Measurements from ENCODE around the gene ZNF200.
"Not testable (repeated sequence)": the region's sequence is repeated elsewhere in the genome, so short reads cannot be mapped to it uniquely, and the experiment has no call there.

Gene ZNF200

GRCh38 chr16:3212006-3212405 is 23.0 kb downstream of the ZNF200 start:
- no peak for FAIRE-seq
- DNase-seq (ENCODE audit: insufficient read length, low spot score): no peak
- TF ChIP-seq CTCF (IDR thresholded peaks at IDR 0.05; ENCODE audit: insufficient read depth, missing control alignments): no peak

GRCh38 chr16:3207086-3207953 is 27.6 kb downstream of the ZNF200 start:
- TF ChIP-seq CTCF (IDR thresholded peaks at IDR 0.05; ENCODE audit: insufficient read depth, missing control alignments): no peak

GRCh38 chr16:3205939-3206338 is 29.0 kb downstream of the ZNF200 start:
- not testable (repeated sequence) for FAIRE-seq; DNase-seq (ENCODE audit: insufficient read length, low spot score)

More at GRCh38 chr16:3207086-3207953, 27.6 kb downstream of the ZNF200 start:
- DNase-seq (ENCODE audit: insufficient read length, low spot score) (no peak), FAIRE-seq (no peak)

DNA sequence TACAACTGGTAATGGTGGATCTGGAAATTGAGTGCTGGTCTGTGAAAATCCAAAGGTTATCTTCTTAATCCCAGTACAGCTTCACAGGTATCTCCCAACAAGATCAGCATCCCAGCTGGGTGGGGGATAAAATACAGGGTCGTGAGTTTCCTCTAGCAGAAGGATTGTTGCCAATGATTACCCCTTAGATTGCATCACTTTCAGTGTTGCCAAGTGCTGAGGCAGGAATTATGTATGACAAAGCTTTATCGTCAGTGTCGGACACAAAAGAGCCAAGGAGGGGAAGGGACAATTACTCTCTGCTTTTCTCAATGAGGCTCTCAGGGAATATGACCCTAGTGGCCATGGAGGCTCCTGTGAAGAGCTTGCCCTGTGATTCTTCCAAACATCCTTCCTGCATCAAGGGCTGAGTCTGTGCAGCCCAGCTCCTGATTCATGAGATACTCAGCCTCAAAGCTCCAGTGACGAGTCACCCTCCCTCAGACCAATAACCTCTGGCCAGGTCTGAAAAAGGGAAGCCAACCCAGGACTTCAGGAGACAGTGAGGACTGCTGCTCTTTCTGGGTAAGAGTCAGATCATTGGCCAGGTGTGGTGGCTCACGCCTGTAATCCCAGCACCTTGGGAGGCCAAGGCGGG is 31.9 kb downstream of the ZNF200 start:
- DNase-seq (ENCODE audit: insufficient read length, low spot score) (no peak), FAIRE-seq (no peak)
- no peak for TF ChIP-seq CTCF (IDR thresholded peaks at IDR 0.05; ENCODE audit: insufficient read depth, missing control alignments)

GRCh38 chr16:3198334-3199072 is 36.5 kb downstream of the ZNF200 start:
- no peak for DNase-seq (ENCODE audit: insufficient read length, low spot score)
- TF ChIP-seq CTCF (IDR thresholded peaks at IDR 0.05; ENCODE audit: insufficient read depth, missing control alignments): no peak
- no peak for FAIRE-seq

DNA sequence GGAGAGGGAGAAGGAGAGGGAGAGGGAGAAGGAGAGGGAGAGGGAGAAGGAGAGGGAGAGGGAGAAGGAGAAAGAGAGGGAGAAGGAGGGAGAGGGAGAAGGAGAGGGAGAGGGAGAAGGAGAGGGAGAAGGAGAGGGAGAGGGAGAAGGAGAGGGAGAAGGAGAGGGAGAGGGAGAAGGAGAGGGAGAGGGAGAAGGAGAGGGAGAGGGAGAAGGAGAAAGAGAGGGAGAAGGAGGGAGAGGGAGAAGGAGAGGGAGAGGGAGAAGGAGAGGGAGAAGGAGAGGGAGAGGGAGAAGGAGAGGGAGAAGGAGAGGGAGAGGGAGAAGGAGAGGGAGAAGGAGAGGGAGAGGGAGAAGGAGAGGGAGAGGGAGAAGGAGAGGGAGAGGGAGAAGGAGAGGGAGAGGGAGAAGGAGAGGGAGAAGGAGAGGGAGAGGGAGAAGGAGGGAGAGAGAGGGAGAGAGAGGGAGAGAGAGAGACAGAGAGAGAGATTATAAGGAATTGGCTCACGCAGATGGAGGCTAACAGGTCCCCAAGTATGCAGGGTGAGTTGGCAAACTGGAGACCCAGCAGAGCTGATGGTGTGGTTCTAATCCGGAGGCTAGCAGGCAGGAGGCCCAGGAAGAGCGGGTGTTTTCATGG is 37.1 kb downstream of the ZNF200 start:
- FAIRE-seq; DNase-seq (ENCODE audit: insufficient read length, low spot score): not testable (repeated sequence)

DNA sequence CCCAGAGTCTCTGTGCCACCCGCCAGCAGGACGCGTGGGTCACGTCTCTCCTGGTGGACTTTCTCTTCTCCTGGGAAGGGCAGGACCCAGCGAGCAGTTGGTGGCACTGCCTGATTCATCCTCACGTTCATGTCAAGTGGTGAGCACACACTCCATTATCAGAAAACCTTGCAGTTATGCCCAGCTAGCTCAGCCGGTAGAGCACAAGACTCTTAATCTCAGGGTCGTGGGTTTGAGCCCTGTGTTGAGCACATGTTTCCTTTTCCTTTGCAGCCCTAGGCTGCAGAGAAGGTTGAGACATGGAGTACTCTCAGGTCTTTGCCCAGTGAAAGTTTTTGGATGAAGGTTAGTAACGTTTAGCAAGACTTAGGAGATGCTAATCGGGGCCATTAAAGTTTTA is 39.0 kb downstream of the ZNF200 start:
- TF ChIP-seq CTCF (IDR thresholded peaks at IDR 0.05; ENCODE audit: insufficient read depth, missing control alignments): no peak
- DNase-seq (ENCODE audit: insufficient read length, low spot score): no peak
- no peak for FAIRE-seq
